ENCODE measurements around the gene ECM1.

The ECM1 gene

DNA sequence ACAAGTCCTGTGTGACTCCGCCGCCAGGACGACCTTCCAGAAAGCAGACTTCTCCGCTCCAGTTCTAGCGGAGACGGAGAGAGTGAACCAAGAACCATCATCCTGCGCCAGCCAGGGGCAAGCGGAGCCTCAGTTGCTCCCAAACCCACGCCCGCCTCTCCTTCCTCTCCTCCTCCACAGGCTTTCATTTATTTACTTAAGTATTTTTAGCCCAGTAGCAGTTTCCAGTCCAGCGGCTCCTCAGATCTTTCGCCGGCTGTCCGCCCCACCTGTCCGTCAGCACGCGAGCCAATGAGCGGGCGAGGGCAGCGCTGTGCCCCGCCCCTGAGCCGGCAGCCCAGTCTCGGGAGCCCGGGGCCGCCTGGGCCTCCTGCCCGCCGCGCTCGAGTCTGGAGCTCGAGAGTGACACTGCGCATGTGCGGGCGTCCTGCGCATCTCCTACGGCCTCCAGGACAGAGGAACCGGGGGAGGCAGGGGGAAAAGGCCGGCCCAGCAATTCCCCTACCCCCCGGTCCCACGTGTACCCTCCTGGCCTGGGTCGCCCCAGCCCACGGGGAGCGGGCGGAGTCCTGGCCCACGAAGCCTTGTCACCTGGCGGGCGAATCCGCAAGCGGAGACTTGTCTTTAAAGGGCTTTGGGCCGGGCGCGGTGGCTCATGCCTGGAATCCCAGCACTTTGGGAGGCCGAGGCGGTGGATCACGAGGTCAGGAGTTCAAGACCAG is 7.6 kb downstream of the ECM1 start, which contains the start of gene FALEC:
Gene FALEC, plus strand, starts transcription at position 425 of the 722 bp plus-strand sequence.
- Histone ChIP-seq H3K4me3 (replicated peaks; ENCODE audit: insufficient read depth, low read length) (peak within 1 kb of the TSS; percentile 61), H3K27me3 (ENCODE audit: insufficient read depth, poor library complexity, severe bottlenecking) (no peaks in the 10 kb centered on the region), H3K27ac (replicated peaks) (peak within 1 kb of the TSS; percentile 47)
- peak; percentile 89 to 94 for DNase-seq (ENCODE audit: low read depth in 1 of 2, low spot score in 1 of 2)
- TF ChIP-seq, protein P1, sequence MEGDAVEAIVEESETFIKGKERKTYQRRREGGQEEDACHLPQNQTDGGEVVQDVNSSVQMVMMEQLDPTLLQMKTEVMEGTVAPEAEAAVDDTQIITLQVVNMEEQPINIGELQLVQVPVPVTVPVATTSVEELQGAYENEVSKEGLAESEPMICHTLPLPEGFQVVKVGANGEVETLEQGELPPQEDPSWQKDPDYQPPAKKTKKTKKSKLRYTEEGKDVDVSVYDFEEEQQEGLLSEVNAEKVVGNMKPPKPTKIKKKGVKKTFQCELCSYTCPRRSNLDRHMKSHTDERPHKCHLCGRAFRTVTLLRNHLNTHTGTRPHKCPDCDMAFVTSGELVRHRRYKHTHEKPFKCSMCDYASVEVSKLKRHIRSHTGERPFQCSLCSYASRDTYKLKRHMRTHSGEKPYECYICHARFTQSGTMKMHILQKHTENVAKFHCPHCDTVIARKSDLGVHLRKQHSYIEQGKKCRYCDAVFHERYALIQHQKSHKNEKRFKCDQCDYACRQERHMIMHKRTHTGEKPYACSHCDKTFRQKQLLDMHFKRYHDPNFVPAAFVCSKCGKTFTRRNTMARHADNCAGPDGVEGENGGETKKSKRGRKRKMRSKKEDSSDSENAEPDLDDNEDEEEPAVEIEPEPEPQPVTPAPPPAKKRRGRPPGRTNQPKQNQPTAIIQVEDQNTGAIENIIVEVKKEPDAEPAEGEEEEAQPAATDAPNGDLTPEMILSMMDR (IDR thresholded peaks at IDR 0.05; ENCODE audit: insufficient read depth, low read length): no peak
- no peak for TF ChIP-seq REST (IDR thresholded peaks at IDR 0.05; ENCODE audit: insufficient replicate concordance, low read depth)
- no peak for TF ChIP-seq SPI1 (IDR thresholded peaks at IDR 0.05; ENCODE audit: borderline replicate concordance, low read depth)
- TF ChIP-seq POLR2AphosphoS5 (IDR thresholded peaks at IDR 0.05; ENCODE audit: low read depth): no peak
- no peak for TF ChIP-seq GABPA (IDR thresholded peaks at IDR 0.05; ENCODE audit: low read depth)

DNA sequence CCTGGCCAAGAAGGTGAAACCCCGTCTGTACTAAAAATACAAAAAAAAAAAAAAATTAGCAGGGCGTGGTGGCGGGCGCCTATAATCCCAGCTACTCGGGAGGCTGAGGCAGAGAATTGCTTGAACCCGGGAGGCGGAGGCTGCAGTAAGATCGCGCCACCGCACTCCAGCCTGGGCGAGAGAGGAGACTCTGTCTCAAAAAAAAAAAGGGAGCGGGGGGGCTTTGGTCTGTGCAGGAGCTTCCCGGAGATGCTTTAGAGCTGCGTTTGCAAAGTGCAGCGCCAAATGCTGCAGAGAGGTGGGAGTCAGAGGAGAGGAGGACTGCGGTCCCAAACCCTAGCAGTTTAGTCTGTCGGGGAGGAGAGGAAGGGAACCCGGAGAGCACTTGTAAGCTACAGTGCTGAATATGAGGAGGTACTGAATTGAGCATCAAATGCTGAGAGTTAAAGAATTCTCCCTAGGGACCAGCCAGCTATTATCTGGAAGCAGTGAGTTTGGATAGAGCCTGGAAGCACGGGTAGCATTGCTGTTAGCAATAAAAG is 8.2 kb downstream of the ECM1 start:
- TF ChIP-seq, protein P1 (IDR thresholded peaks at IDR 0.05; ENCODE audit: insufficient read depth, low read length): no peak
- TF ChIP-seq REST (IDR thresholded peaks at IDR 0.05; ENCODE audit: insufficient replicate concordance, low read depth) (no peak), SPI1 (IDR thresholded peaks at IDR 0.05; ENCODE audit: borderline replicate concordance, low read depth) (no peak), POLR2AphosphoS5 (IDR thresholded peaks at IDR 0.05; ENCODE audit: low read depth) (no peak)

DNA sequence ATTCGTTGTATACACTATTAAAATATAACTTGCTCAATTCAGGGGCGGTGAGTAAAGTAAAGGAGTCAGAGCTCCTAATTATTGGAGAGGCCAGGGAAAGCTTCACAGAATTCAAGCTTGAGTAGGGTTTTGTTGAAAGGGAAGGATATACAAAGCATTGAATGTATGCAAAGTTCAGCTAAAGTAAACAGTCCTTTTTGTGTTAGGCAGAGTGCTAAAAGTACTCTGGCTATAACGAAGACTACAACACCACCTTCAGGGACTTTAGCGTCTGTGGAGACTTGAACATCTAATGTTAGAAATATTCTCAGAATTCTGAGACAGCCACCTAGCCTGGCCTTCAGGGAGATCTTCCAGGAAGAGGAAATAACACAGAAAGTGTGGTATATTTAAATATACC is 8.7 kb downstream of the ECM1 start:
- H3K4me3 ChIP-seq (replicated peaks; ENCODE audit: insufficient read depth, low read length): no peak overlapping the region
- no peaks in the 10 kb centered on the region for H3K27me3 ChIP-seq (ENCODE audit: insufficient read depth, poor library complexity, severe bottlenecking)
- H3K27ac ChIP-seq (replicated peaks): no peak overlapping the region
- DNase-seq (ENCODE audit: low read depth in 1 of 2, low spot score in 1 of 2): no peak
- no peak for TF ChIP-seq REST (IDR thresholded peaks at IDR 0.05; ENCODE audit: insufficient replicate concordance, low read depth)
- TF ChIP-seq, protein P1 (IDR thresholded peaks at IDR 0.05; ENCODE audit: insufficient read depth, low read length): no peak
- no peak for TF ChIP-seq POLR2AphosphoS5 (IDR thresholded peaks at IDR 0.05; ENCODE audit: low read depth)
- no peak for TF ChIP-seq GABPA (IDR thresholded peaks at IDR 0.05; ENCODE audit: low read depth)
- no peak for TF ChIP-seq SPI1 (IDR thresholded peaks at IDR 0.05; ENCODE audit: borderline replicate concordance, low read depth)

More for the DNA sequence above, 8.2 kb downstream of the ECM1 start:
- H3K27ac ChIP-seq (replicated peaks): peak overlapping the region; percentile 47; the same call in 1 of the 2 replicates
- DNase-seq (ENCODE audit: low read depth in 1 of 2, low spot score in 1 of 2): peak in 1 of 2 experiments; percentile 14
- H3K4me3 ChIP-seq (replicated peaks; ENCODE audit: insufficient read depth, low read length): peak overlapping the region; percentile 61
- no peaks in the 10 kb centered on the region for H3K27me3 ChIP-seq (ENCODE audit: insufficient read depth, poor library complexity, severe bottlenecking)
